Vagina (tissue), 2 donors: ENCODE data around the gene CBLB.

Experiments used
- CTCF ChIP-seq, 3 experiments: fragments of 450-650 bp in 2 of 3; fragments of 200-600 bp in 1 of 3; sonication (generic) in 1 of 3; IDR thresholded peaks; one replicate each; pipeline ENCODE4 v1.5.1; 2017 to 2019; ENCODE audit warnings: antibody characterized with exemption in 3 of 3, mild to moderate bottlenecking in 2 of 3, moderate library complexity in 2 of 3
- POLR2A ChIP-seq, 2 donors: fragments of 450-650 bp; IDR thresholded peaks; one replicate each; pipeline ENCODE4 v1.6.1; 2017; ENCODE audit warnings: antibody characterized with exemption in 2 of 2, mild to moderate bottlenecking in 2 of 2, moderate library complexity in 2 of 2
- POLR2AphosphoS5 ChIP-seq, 2 donors: sonication (generic); formaldehyde crosslinking; IDR thresholded peaks; one replicate each; pipeline ENCODE4 v1.9.0; 2017; ENCODE audit warnings: antibody characterized with exemption in 2 of 2, mild to moderate bottlenecking in 2 of 2, low read depth in 1 of 2; ENCODE audit not compliant: insufficient read depth in 1 of 2

- no peak for TF ChIP-seq CTCF (IDR thresholded peaks at IDR 0.05)
- TF ChIP-seq POLR2AphosphoS5 (IDR thresholded peaks at IDR 0.05; ENCODE audit: insufficient read depth in 1 of 2, low read depth in 1 of 2), result no peak
- TF ChIP-seq POLR2A (IDR thresholded peaks at IDR 0.05), result no peak
Measured at GRCh38 chr3:105865867-105866350, 2.9 kb downstream of the CBLB start.
